ENCODE results near the gene GPR107.

GPR107 gene

DNA sequence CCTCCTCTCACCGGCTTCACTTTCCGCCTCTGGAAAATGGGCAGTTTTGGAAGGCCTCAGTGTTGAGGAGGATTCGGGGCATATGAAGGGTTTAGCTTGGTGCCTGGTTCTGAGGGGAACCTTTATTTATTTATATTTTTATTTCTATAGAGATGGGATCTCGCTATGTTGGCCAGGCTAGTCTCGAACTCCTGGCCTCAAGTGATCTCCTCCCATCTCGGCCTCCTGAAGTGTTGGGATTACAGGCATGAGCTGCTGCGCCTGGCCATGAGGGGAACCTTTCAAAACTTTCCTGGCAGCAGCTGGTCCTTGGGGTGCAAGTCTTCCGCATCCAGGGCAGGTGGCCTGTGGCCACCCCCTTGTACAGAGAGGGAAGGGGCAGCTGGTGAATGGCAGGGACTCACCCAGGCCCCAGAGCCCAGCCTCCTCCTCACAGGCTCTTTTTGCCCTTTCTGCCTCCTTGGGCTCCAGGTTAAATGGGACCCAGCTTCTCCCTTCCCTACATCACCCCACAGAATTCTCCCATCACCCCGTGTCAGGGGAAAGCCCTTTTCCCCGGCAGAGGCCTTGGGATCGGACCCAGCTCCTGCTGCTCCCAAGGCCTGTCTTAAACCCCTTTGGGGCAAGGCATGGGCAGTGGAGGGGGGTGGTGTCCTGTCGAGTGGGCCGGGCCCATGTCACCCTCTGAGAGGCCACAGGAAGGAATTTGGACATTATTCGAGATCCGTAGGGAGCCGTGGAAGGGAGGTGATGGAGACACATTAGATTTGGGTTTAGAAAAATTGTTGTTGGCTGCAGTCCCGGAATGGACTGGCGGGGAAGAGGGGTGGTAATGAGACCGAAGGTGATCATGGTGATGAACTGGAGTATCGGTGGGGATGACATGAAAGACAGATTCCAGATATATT is 124.4 kb downstream of the GPR107 start:
- TF ChIP-seq, protein P1, sequence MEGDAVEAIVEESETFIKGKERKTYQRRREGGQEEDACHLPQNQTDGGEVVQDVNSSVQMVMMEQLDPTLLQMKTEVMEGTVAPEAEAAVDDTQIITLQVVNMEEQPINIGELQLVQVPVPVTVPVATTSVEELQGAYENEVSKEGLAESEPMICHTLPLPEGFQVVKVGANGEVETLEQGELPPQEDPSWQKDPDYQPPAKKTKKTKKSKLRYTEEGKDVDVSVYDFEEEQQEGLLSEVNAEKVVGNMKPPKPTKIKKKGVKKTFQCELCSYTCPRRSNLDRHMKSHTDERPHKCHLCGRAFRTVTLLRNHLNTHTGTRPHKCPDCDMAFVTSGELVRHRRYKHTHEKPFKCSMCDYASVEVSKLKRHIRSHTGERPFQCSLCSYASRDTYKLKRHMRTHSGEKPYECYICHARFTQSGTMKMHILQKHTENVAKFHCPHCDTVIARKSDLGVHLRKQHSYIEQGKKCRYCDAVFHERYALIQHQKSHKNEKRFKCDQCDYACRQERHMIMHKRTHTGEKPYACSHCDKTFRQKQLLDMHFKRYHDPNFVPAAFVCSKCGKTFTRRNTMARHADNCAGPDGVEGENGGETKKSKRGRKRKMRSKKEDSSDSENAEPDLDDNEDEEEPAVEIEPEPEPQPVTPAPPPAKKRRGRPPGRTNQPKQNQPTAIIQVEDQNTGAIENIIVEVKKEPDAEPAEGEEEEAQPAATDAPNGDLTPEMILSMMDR (IDR thresholded peaks at IDR 0.05; ENCODE audit: control insufficient read depth, extremely low read depth, insufficient read depth), result no peak
- DNase-seq (ENCODE audit: low read depth), result no peak
- no peak overlapping the region for H3K4me3 ChIP-seq (ENCODE audit: low read depth, low read length)

DNA sequence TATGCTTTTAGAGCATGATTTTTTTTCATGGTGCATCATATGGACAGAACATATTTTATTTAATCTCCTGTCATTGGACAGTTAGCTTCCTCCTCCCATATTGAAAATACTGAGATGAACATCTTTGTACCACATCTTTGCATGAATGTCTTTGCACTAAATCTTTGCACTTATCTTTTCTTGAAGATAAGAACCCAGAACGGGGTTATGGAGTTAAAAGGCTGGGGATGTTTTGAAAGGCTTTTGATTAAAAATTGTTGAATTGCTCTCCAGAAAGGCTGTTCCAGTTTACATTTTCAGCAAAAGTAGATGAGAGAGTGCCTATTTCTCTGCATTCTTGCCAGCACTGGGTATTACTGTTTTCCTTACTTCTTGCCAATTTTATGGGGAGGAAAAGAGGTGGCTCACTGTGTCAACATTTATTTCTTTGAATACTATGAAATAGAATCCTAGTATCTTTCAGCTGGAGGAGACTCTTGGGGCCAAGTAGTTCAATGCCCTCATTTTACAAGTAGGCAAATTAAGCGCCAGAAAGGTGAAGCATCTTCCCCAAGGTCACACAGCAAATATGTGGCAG is 125.7 kb downstream of the GPR107 start:
- TF ChIP-seq, protein P1 (IDR thresholded peaks at IDR 0.05; ENCODE audit: control insufficient read depth, extremely low read depth, insufficient read depth), result no peak
- DNase-seq (ENCODE audit: low read depth), result no peak
- no peak overlapping the region for H3K4me3 ChIP-seq (ENCODE audit: low read depth, low read length)

DNA sequence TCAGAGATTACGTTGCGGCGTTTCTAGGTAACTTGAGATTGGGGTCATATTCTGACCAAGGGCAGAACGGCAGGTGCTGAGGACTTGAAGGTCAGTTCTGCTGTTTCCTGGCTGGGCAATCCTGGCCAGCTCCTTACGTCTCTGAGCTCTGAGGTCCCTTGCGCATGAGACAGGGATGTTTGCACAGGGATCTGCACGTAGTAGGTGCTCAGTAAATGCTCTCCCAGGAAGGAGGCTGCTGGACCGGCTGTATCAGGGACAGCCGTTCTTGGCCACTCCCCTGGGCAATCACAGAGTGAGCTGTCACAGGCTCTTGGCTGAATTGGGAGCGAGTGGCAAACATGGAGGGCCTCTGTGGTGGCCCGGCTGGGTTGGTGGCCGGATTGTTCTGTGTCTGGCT is 126.8 kb downstream of the GPR107 start:
- no peak overlapping the region for H3K4me3 ChIP-seq (ENCODE audit: low read depth, low read length)
- TF ChIP-seq, protein P1 (IDR thresholded peaks at IDR 0.05; ENCODE audit: control insufficient read depth, extremely low read depth, insufficient read depth), result no peak
- DNase-seq (ENCODE audit: low read depth), result no peak

DNA sequence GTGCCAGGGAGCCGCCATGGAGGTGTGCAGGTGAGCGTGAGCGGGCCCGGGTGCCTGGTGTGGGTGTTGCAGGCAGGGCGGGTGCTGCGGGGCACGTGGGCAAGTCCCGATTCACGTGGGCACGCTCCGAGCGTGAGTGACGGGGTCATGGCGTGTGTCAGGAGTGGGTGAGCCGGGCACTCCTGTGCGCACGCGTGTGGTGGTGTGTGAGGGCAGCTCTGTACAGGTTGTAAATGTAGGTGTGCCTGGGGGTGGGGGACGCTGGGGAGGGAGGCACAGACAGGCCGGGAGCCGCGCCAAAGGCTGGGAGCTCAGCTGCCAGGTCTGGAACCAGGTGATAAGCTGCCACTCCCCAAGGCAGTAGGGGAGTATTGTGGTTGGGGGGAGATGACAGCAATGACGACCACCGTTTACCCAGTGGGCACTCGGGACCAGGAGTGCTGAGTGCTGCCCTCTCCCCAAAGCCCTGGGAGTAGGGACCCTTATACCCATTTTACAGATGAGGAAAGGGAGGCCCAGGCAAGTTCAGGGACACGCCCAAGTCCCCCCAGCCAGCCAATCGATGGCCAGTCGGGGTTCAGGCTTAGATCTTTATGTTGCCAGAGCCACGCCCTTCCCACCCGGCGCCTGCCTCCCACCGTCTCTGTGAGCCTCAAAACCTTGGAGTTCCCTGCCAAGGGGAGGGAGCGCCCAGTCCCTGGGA is 128.1 kb downstream of the GPR107 start:
- TF ChIP-seq, protein P1 (IDR thresholded peaks at IDR 0.05; ENCODE audit: control insufficient read depth, extremely low read depth, insufficient read depth), result no peak
- DNase-seq (ENCODE audit: low read depth), result no peak
- H3K4me3 ChIP-seq (ENCODE audit: low read depth, low read length), result no peak overlapping the region

DNA sequence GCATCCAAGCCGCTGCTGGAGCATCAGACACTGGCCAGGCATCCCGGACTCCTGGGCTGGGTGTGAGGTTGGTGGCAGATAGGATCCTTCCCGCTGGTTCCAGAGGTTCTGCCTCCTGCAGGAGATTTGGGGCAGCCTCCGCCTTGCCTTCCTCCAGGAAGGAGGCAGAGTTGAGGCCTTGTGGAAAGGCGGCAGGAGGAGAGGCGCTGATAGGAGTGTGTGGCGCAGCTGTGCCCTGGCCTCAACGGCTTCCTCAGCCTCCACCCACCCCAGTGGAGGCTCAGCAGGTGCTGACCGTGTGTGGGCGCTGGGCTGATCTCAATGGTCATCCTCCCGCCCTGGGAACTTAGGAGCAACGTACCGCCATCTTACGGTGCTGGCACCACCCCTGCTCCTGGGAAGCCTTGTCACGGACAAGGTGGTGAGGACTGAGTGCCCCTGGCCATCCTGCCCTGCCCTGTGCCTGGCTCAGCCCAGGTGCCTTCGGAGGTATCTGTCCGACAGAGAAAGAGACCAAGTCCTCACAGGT is 128.7 kb downstream of the GPR107 start:
- H3K4me3 ChIP-seq (ENCODE audit: low read depth, low read length), result no peak overlapping the region
- TF ChIP-seq, protein P1 (IDR thresholded peaks at IDR 0.05; ENCODE audit: control insufficient read depth, extremely low read depth, insufficient read depth), result no peak
- DNase-seq (ENCODE audit: low read depth), result no peak

DNA sequence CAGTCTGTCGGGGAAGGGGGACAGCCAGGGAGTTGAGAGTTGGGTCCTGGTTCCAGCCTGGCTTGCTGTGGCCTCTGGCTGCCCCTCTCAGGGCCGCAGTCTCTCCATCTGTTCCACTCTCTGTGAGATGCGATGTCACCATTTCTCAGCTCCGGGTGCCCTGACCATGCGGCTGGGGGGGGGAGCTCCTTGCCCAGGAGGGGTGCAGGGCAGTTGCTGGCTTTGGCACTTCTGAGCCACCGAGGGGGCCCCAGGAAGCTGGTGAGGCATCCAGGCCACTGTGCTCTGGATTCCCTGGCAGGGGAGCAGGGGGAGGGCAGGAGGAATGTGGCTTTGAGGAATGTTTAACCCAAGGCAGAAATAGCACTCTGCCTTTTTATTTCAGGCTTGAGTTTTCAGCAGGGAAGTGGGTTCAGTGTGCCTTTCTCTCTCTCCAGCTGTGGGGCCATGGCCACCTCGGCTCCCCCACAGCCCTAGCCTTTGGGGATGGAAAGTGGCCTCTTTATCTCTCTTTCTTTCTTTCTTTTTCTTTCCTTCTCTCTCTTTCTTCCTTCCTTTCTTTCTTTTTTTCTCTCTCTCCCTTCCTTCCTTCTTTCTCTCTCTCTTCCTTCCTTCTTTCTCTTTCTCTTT is 129.5 kb downstream of the GPR107 start:
- TF ChIP-seq, protein P1 (IDR thresholded peaks at IDR 0.05; ENCODE audit: control insufficient read depth, extremely low read depth, insufficient read depth), result no peak
- DNase-seq (ENCODE audit: low read depth), result no peak
- no peak overlapping the region for H3K4me3 ChIP-seq (ENCODE audit: low read depth, low read length)
